Central memory CD8-positive, alpha-beta T cell (primary cell): Measurements from ENCODE around the gene ESM1.
A peak's percentile ranks its signal among the peaks of the same experiment; 100 is the strongest.

Source experiments
- ATAC-seq: fragments of 150-1000 bp; cut with Tn5 transposase; replicated peaks from 2 replicates; pipeline ENCODE4 v1.10.0; 2022; ENCODE audit warnings: mild to moderate bottlenecking, moderate FRiP score, moderate number of reproducible peaks; ENCODE audit not compliant: poor library complexity, severe bottlenecking; ENCODE audit errors: extremely low read depth
- DNase-seq, 2 donors: peaks; one replicate each; pipeline ENCODE4 v3.0.0; 2021; ENCODE audit warnings: low spot score in 2 of 2
- H3K27ac Mint-ChIP-seq: one replicate; pipeline ENCODE4 v1.8.0; 2022; ENCODE audit warnings: low read depth, mild to moderate bottlenecking, moderate library complexity, mixed read lengths
- H3K27me3 Mint-ChIP-seq: one replicate; pipeline ENCODE4 v1.8.0; 2022; ENCODE audit warnings: mixed read lengths
- H3K36me3 Mint-ChIP-seq: one replicate; pipeline ENCODE4 v1.8.0; 2022; ENCODE audit warnings: mild to moderate bottlenecking, moderate library complexity, mixed read lengths; ENCODE audit not compliant: insufficient read depth
- H3K4me1 Mint-ChIP-seq: one replicate; pipeline ENCODE4 v1.8.0; 2022; ENCODE audit warnings: mixed read lengths
- H3K4me3 Mint-ChIP-seq: one replicate; pipeline ENCODE4 v1.8.0; 2022; ENCODE audit warnings: mild to moderate bottlenecking, moderate library complexity, mixed read lengths
- H3K9me3 Mint-ChIP-seq: one replicate; pipeline ENCODE4 v1.8.0; 2022; ENCODE audit warnings: mixed read lengths

The ESM1 gene

DNA sequence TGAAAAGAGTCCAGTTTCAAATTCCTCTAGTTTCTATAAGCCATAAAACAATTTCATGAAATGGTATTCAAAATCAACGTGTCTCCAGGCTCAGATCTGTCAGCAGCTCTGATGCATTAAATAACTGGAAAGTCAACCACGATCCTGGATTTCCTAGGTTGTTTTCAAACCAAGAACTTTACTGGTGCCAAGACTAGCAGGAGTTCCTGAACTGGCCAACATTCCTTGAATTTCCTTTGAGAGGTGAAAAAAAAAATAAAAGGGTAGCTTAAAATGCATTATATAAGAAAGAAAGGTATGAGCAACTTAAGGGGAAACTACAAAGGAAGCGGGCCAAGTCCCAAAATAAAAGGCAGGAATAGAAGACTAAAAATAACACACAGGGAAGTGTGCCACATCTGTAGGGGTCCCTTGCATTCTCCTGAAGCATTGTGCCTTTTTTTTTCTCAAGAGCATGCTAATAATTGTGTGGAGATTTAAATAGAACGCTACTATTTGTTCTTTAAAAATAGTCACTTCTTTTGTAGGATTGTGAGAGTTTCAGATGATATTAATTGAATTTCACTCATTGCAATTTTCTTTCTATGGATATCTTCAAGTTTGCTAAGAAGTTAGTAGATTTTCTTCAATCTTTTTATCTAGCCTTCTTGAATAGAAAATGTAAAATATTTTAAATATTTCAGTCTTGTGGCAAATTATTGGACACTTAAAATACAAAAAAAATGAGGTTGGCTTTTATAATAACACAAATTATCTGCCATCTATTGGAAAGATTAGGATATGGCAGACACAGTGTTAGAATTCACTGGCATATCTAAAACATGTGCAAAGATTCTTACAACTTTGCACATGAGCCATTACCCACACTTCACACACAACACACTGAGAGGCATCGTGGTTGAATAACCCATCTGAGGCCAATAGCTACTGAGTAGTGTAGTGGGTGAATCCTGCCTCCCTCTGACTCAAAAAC lies 15.3 kb downstream of the ESM1 start:
- no peak overlapping the region for H3K27ac Mint-ChIP-seq
- H3K4me1 Mint-ChIP-seq = no peaks in the 10 kb centered on the region

DNA sequence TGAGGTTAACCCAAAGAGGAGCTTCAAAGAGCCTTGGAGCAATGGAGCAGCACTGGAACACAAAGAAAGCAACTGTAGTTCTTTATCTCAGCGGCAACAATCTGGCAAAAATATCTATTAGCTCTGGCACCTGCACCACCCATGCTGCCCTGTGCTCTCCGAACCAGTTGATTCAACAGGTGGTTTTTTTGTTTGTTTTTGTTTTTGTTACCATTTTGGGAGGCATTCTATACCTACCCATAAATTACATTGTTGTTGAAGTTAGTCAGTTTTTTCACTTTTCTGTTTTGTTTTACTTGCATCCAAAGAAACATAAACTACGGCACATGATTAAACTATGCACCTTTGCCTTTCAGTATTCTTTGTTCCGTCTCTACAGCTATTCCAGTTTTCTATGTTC lies 16.2 kb downstream of the ESM1 start:
- no peak for ATAC-seq
- no peaks in the 10 kb centered on the region for H3K9me3 Mint-ChIP-seq
- no peaks in the 10 kb centered on the region for H3K27me3 Mint-ChIP-seq
- DNase-seq = no peak
- peaks cover 6% of the 10 kb centered on the region for H3K4me1 Mint-ChIP-seq
- H3K36me3 Mint-ChIP-seq = no peaks in the 10 kb centered on the region
- H3K4me3 Mint-ChIP-seq = no peak overlapping the region
- H3K27ac Mint-ChIP-seq = no peak overlapping the region

More for the DNA sequence above, 15.3 kb downstream of the ESM1 start:
- H3K36me3 Mint-ChIP-seq = no peaks in the 10 kb centered on the region
- DNase-seq (no peak), ATAC-seq (no peak)
- no peaks in the 10 kb centered on the region for H3K27me3 Mint-ChIP-seq
- H3K4me3 Mint-ChIP-seq = no peak overlapping the region
- no peaks in the 10 kb centered on the region for H3K9me3 Mint-ChIP-seq

DNA sequence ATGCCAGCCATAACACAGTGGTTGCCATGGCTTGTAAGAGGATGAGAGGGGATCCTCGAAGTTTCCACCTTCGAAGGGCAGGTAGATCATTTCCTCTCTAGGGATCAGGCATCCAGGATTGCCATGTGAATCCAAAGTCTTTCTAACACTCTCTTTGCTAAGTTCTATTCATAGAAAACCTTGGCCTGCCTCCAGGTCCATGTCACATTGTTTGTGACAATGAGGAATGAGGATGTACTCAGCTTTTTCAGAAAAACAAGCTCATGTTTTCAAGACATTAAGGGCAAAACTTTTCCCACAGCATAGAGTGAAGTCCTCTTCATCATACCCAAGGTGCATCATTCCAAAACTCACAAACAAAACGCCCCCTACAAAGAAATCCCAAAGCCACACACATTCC lies 19.6 kb downstream of the ESM1 start:
- no peaks in the 10 kb centered on the region for H3K27me3 Mint-ChIP-seq
- no peaks in the 10 kb centered on the region for H3K36me3 Mint-ChIP-seq
- DNase-seq (no peak), ATAC-seq (no peak)
- H3K4me3 Mint-ChIP-seq = no peak overlapping the region
- peak overlapping the region; percentile 52 for H3K27ac Mint-ChIP-seq
- peaks cover 16% of the 10 kb centered on the region for H3K4me1 Mint-ChIP-seq
- H3K9me3 Mint-ChIP-seq = no peaks in the 10 kb centered on the region

DNA sequence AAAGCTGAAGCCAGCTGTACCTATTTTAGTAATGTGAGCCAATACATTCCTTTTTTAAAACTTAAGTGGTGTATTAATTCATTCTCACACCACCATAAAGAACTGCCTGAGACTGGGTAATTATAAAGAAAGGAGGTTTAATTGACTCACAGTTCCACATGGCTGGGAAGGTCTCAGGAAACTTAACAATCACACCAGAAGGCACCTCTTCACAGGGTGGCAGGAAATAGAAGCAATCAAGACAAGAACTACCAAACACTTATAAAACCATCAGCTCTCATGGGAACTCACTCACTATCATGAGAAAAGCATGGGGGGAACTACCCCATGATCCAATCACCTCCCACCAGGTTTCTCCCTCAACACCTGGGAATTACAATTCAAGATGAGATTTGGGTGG lies 21.0 kb downstream of the ESM1 start:
- Mint-ChIP-seq H3K27me3 (no peaks in the 10 kb centered on the region), H3K36me3 (no peaks in the 10 kb centered on the region), H3K4me3 (no peak overlapping the region), H3K27ac (peak overlapping the region; percentile 27), H3K4me1 (peaks cover 20% of the 10 kb centered on the region), H3K9me3 (no peaks in the 10 kb centered on the region)
- peak; percentile 58 for ATAC-seq
- DNase-seq = no peak

DNA sequence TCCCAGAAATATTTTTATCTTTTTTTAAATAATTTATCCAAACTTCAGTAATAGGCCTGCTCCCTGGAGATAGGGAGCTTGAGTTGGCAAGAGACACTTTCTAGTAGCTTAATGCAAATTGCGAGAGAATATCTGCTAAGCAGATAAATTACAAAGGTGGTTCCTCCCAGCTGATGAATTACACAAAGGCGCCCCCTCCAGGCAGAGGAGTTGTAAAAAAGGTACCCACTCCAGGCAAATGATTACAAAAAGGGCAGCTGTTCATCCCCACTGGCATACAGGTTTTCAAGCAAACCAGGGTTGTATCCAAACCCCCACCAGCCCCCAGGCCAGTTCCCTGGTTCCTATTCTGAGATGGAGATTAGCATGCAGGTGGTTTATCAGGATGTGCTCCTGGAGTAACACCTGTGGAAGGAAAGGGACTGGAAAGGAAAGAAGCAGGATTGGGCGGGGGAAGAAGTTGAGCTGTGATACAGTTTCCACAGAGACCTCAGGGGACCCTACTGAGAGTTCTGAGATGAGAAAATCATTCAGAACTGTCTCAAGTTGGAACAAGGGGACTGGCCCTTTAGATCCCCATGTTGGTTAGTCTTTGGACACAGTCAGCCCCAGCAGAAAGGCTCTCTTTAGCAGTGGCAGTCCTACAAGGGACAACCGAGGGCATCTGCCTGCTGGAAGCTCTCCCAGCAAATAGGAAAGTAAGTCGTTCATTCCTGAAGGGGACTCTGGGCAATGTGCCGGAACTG lies 25.5 kb downstream of the ESM1 start:
- Mint-ChIP-seq H3K27ac (no peak overlapping the region), H3K27me3 (no peaks in the 10 kb centered on the region), H3K4me1 (peaks cover 19% of the 10 kb centered on the region), H3K9me3 (no peaks in the 10 kb centered on the region), H3K4me3 (no peak overlapping the region), H3K36me3 (no peaks in the 10 kb centered on the region)
- no peak for ATAC-seq
- no peak for DNase-seq

DNA sequence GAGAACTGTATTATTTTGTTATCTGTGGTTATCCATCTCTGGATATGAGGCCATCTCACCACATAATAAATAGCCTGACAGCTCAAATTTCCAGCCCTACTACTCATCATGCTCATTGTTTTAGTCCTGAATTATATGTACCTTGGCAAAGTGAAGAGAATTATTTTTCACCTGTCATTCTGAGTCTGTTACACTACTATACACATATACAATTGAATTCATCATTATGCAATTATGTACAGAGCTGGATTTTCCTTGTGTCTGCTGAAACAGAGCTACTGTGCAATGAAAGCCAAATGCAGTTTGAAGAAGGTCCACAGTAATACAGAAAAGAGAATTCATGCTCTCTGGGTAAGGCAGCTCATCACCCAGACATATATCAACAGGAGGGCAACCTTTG lies 28.5 kb downstream of the ESM1 start:
- no peak overlapping the region for H3K27ac Mint-ChIP-seq
- H3K27me3 Mint-ChIP-seq = no peaks in the 10 kb centered on the region
- no peaks in the 10 kb centered on the region for H3K9me3 Mint-ChIP-seq
- peaks cover 5% of the 10 kb centered on the region for H3K4me1 Mint-ChIP-seq
- DNase-seq (no peak), ATAC-seq (no peak)
- no peak overlapping the region for H3K4me3 Mint-ChIP-seq
- no peaks in the 10 kb centered on the region for H3K36me3 Mint-ChIP-seq

DNA sequence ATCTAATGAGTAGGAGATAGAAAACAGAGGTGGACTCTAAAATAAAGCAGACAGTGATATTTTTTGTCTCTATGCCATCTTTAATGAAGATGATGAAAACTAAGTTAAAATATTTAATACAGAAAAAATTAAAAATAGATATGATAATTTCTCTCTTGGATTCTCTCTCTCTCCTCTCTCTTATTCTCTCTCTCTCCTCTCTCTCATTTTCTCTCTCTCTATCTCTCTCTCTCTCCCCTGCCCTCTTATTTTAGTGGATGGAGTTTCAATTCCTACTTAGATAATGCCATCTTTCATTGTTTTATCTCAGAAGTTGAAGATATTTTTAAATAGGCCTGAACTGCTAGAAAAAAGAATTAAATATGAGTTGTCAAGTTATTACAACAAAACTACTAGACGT lies 38.2 kb downstream of the ESM1 start:
- H3K36me3 Mint-ChIP-seq = no peaks in the 10 kb centered on the region
- H3K9me3 Mint-ChIP-seq = no peaks in the 10 kb centered on the region
- H3K27ac Mint-ChIP-seq = no peak overlapping the region
- DNase-seq (no peak), ATAC-seq (no peak)
- H3K4me3 Mint-ChIP-seq = no peak overlapping the region
- H3K4me1 Mint-ChIP-seq = no peaks in the 10 kb centered on the region
- no peaks in the 10 kb centered on the region for H3K27me3 Mint-ChIP-seq

DNA sequence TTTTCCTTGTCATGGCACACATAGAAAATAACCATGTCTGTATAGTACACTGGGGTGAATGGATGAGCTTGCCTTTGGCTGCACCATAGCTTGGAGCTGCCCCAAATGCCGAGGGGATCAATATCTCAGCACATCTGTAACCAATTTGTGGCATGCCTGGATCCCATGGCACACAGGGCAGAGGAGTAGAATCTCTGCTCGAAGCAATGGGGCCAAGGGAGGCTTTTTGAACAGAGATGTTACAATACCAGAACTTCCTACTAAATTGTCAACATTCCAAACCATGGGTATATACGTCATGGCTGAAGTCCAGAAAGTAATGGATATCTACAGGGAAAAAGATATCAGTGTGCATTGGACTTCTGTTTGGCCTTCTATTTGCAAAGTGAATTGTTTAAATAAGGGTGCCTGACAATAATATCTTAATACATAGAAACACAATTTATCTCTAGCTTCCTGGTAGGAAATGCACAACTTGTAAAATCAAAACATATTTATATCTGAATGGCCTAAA lies 39.0 kb downstream of the ESM1 start:
- DNase-seq = no peak
- ATAC-seq = no peak
- Mint-ChIP-seq H3K27ac (no peak overlapping the region), H3K4me1 (no peaks in the 10 kb centered on the region), H3K4me3 (no peak overlapping the region), H3K27me3 (no peaks in the 10 kb centered on the region), H3K36me3 (no peaks in the 10 kb centered on the region), H3K9me3 (no peaks in the 10 kb centered on the region)

DNA sequence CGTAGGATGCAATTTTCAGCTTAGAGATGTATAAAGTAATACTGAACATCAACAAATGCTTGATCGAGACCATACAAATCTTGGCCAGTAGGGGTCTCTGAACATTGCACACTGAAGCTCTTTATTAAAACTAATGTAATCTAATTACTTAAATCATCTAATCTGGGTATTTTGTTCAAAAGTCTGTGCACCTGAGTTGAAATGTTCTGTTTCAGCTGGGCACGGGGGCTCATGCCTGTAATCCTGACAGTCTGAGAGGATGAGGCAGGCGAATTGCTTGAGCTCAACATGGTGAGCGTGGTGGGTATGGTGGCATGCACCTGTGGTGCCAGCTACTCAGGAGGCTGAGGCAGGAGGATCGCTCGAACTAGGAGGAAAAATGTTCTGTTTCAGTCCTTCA lies 41.0 kb downstream of the ESM1 start:
- no peaks in the 10 kb centered on the region for H3K36me3 Mint-ChIP-seq

DNA sequence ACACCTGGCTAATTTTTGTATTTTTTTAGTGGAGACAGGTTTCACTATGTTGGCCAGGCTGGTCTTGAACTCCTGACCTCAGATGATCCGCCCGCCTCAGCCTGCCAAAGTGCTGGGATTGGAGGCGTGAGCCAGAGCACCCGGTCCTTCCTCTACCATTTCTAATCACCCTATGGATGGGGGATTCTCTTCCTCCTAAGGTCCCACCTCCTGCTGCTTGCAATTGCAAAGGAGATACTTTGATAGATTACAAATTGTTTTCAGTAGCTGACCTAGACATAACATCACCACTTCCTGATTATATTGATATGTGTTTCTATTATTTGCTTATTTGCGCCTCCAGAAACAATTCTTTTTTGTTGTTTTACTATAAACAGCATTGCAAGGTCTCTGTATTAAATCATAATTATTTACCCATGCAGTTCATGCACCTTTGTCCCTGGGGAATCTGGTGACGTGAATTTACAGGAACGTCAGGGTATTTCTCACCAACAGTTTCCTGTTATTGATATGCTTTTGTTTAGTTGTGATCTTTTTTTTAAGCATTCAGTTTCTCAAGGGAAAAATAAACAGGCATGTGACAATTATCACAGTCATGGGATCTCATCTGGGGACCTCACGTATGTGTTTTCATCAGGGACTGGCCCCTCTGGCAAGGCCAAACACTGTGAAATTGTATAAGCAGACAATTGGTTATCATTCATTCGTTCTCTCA lies 43.2 kb downstream of the ESM1 start:
- no peaks in the 10 kb centered on the region for H3K36me3 Mint-ChIP-seq
- no peak overlapping the region for H3K4me3 Mint-ChIP-seq
- no peak for DNase-seq
- H3K9me3 Mint-ChIP-seq = no peaks in the 10 kb centered on the region
- H3K27ac Mint-ChIP-seq = no peak overlapping the region
- no peaks in the 10 kb centered on the region for H3K4me1 Mint-ChIP-seq
- no peak for ATAC-seq
- H3K27me3 Mint-ChIP-seq = no peaks in the 10 kb centered on the region

More for the DNA sequence above, 41.0 kb downstream of the ESM1 start:
- H3K4me3 Mint-ChIP-seq = no peak overlapping the region
- H3K9me3 Mint-ChIP-seq = no peaks in the 10 kb centered on the region
- no peak overlapping the region for H3K27ac Mint-ChIP-seq
- no peaks in the 10 kb centered on the region for H3K27me3 Mint-ChIP-seq
- H3K4me1 Mint-ChIP-seq = no peaks in the 10 kb centered on the region
- ATAC-seq = no peak
- peak; percentile 14 to 31 for DNase-seq

DNA sequence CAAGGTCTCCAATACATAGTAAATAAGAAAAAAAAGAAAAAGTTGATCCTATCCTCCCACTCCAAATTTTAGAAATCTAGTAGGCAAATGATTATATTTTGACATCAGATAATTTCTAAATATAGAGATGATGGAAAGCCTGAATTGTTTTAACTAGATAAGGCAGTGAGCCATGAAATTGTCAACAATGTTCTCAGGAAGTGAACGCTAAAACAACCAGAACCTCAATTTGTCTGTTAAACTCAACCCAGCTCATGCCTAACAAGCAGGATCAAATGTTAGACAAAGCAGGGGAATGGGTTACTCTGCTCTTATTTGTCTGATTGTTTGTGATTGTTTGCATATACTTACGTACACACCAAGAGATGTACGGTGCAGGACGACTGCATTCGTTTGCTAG lies 49.2 kb downstream of the ESM1 start:
- Mint-ChIP-seq H3K4me3 (no peak overlapping the region), H3K4me1 (no peaks in the 10 kb centered on the region), H3K27me3 (peaks cover 13% of the 10 kb centered on the region), H3K9me3 (no peaks in the 10 kb centered on the region), H3K27ac (no peak overlapping the region), H3K36me3 (no peaks in the 10 kb centered on the region)
- ATAC-seq (no peak), DNase-seq (no peak)

DNA sequence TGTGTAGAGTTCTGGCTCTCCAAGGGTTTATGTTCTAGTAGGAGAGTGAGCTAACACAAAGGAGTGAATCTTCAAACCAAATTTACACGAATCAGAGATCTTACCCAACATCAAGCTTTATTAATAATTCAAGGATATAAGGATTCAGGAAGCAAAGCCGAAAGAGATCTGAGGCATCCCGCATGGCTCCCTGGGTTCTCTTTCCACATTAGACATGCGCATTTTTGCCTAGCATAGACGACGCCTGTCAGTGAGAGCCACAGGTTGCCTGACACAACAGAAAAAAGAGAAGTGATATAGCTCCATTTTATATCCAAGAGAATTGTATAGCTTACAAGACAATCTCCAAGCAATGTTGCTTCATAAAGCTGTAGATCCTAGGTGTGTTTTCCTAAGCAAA lies 52.6 kb downstream of the ESM1 start:
- Mint-ChIP-seq H3K27ac (no peak overlapping the region), H3K27me3 (peaks cover 13% of the 10 kb centered on the region), H3K9me3 (no peaks in the 10 kb centered on the region), H3K36me3 (no peaks in the 10 kb centered on the region), H3K4me1 (no peaks in the 10 kb centered on the region), H3K4me3 (no peak overlapping the region)
- DNase-seq (no peak), ATAC-seq (no peak)
